Measurements from ENCODE around the gene SUN2. TPM values are rescaled to one million over a fixed set of nuclear protein-coding genes. Genes with fewer than 3 reads are reported as not detected.
"Not testable (repeated sequence)": the region's sequence is repeated elsewhere in the genome, so short reads cannot be mapped to it uniquely, and the experiment has no call there.

The SUN2 gene, protein sequence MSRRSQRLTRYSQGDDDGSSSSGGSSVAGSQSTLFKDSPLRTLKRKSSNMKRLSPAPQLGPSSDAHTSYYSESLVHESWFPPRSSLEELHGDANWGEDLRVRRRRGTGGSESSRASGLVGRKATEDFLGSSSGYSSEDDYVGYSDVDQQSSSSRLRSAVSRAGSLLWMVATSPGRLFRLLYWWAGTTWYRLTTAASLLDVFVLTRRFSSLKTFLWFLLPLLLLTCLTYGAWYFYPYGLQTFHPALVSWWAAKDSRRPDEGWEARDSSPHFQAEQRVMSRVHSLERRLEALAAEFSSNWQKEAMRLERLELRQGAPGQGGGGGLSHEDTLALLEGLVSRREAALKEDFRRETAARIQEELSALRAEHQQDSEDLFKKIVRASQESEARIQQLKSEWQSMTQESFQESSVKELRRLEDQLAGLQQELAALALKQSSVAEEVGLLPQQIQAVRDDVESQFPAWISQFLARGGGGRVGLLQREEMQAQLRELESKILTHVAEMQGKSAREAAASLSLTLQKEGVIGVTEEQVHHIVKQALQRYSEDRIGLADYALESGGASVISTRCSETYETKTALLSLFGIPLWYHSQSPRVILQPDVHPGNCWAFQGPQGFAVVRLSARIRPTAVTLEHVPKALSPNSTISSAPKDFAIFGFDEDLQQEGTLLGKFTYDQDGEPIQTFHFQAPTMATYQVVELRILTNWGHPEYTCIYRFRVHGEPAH
- 46.3 and 51.6 TPM in 2 replicates for total RNA-seq

DNA sequence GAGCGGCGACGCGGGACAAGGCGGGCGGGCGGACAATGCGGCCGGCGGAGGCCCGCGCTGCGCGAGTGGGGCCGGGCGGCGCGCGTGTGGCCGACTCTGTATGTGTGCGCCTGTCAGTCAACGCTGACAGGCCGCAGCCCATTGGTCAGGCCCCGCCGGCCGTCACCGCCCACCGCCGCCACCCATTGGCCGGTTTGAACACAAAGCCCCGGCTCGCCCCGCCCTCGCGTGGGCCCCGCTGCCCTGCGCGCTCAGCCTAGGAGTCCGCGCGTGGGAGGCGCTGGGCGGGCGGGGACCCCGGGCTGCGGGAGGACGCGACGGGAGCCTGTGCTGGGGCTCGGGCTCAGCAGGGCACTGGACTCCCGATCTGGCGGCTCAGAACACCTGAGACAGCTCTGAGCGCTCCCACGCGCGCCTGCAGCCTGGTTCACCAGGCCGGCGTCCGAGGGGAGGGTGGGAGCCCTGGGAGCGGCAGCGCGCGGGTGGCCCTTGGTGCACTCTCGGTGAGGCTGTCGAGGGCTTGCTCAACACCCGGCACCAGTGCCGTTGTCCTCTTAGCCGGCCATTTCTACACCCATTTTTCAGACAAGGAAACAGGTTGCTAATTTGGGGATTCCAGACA lies at the start of gene SUN2:
Gene SUN2 (minus strand): TSS at position 88 of the 622 bp plus-strand sequence. CDS start 3,370 bp downstream, outside the sequence.
- no peak for FAIRE-seq
- H3K27me3 ChIP-seq (ENCODE audit: control insufficient read depth, insufficient read depth, low read length) = no peaks in the 10 kb centered on the region
- peaks cover 9% of the 10 kb centered on the region for H3K36me3 ChIP-seq (ENCODE audit: control insufficient read depth, insufficient read depth, low read length)
- TF ChIP-seq, protein P1, sequence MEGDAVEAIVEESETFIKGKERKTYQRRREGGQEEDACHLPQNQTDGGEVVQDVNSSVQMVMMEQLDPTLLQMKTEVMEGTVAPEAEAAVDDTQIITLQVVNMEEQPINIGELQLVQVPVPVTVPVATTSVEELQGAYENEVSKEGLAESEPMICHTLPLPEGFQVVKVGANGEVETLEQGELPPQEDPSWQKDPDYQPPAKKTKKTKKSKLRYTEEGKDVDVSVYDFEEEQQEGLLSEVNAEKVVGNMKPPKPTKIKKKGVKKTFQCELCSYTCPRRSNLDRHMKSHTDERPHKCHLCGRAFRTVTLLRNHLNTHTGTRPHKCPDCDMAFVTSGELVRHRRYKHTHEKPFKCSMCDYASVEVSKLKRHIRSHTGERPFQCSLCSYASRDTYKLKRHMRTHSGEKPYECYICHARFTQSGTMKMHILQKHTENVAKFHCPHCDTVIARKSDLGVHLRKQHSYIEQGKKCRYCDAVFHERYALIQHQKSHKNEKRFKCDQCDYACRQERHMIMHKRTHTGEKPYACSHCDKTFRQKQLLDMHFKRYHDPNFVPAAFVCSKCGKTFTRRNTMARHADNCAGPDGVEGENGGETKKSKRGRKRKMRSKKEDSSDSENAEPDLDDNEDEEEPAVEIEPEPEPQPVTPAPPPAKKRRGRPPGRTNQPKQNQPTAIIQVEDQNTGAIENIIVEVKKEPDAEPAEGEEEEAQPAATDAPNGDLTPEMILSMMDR (IDR thresholded peaks at IDR 0.05; ENCODE audit: insufficient read depth, low read length, severe bottlenecking) = no peak
- peak; percentile 49 for DNase-seq (ENCODE audit: low read depth)
- H3K4me3 ChIP-seq (ENCODE audit: low read depth, low read length) = peak within 1 kb of the TSS; percentile 59

DNA sequence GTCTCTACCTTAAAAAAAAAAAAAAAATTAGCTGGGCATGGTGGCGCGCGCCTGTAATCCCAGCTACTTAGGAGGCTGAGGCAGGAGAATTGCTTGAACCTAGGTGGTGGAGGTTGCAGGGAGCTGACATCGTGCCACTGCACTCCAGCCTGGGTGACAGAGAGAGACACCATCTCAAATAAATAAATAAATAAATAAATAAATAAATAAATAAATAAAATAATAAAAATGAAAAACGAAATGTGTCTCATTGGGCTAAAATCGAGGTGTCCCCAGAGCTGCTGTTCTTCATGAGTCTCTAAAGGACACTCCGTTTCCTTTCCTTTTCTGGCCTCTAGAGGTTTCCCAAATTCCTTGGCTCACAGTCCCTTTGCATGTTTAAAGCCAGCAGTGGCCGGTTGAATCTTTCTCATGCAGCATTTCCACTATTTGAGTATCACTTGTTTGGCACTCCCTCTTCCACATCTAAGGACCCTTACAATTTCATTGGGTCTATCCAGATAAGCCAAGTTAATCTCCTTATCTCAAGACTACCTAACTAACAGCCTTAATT lies 49.3 kb upstream of the SUN2 start:
- not testable (repeated sequence) for FAIRE-seq; H3K36me3 ChIP-seq (ENCODE audit: control insufficient read depth, insufficient read depth, low read length); H3K27me3 ChIP-seq (ENCODE audit: control insufficient read depth, insufficient read depth, low read length); H3K4me3 ChIP-seq (ENCODE audit: low read depth, low read length); DNase-seq (ENCODE audit: low read depth)

DNA sequence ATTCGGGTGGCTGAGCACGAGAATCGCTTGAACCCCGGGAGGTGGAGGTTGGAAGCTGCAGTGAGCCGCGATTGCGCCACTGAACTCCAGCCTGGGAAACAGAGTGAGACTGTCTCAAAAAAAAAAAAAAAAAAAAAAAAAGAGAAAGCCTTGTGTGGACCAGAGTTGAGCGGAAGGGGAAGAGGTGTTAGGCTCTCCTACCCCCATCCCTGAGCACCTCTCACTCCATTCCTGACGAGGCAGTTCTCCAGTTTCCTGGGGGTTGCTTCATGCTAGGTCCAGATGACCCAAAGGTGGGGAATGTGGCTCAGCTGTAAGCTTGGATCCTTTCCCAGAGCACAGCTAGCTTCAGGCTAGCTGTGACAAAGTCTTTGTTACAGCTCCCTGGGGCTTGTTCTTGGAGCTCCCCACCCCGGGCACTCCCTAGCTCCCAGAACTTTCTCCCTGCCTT lies 46.9 kb upstream of the SUN2 start:
- TF ChIP-seq, protein P1 (IDR thresholded peaks at IDR 0.05; ENCODE audit: insufficient read depth, low read length, severe bottlenecking) = no peak
- no peaks in the 10 kb centered on the region for H3K36me3 ChIP-seq (ENCODE audit: control insufficient read depth, insufficient read depth, low read length)
- FAIRE-seq (no peak), DNase-seq (ENCODE audit: low read depth) (peak; percentile 98)
- H3K4me3 ChIP-seq (ENCODE audit: low read depth, low read length) = no peak overlapping the region
- no peaks in the 10 kb centered on the region for H3K27me3 ChIP-seq (ENCODE audit: control insufficient read depth, insufficient read depth, low read length)

DNA sequence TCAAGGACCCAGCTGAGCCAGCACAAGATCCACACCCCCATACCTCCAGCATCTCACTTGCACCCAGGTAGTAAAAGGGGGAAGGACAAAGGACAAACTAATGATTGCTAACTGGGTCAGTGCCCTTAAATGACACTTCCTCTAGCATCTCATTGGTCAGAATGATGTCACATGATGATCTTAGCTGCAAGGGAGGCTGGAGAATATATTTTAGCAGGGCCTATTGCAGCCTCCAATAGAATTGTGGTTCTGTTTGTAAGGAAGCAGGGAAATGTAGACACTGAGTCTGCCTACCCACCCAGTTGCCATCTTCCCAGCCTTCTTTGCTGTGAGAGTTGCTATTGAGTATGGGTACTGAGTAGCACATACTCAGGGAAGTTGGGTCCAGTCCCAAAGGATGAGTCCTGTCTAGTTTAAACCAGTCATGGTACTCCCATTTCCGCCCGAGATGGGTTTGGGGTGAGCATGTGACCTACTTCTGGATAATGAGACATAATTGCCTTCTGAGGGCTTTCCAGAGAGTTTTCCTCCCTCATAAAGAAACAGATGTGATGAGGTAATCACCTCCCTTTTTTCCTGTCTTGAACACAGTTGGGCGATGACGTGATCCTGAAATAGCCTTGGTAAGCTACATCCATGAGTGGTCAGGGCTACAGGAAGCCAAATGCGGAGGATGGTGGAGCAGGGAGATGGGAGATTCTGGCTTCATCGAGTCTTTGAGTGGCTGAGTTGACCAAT lies 43.6 kb upstream of the SUN2 start:
- TF ChIP-seq, protein P1 (IDR thresholded peaks at IDR 0.05; ENCODE audit: insufficient read depth, low read length, severe bottlenecking) = no peak
- peak; percentile 32 for FAIRE-seq

DNA sequence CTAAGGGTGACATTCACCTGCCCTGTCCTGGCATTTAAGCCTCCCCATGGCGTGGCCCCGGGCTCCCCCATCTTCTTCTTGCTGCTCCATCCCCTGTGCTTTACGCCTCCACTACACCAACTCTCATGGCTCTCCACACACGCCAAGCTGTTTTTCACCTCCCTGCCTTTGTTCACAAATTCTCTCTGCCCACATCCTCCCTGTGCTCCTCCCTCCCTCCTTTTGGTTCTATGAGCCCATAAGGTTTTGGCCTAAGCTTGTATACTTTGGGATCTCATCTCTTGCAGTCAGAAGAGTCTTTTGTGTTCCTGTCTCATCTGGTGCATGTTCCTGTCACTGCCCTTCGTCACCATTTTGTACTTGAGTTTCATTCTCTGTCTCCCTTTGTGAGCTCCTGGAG lies 42.7 kb upstream of the SUN2 start:
- no peaks in the 10 kb centered on the region for H3K27me3 ChIP-seq (ENCODE audit: control insufficient read depth, insufficient read depth, low read length)
- TF ChIP-seq, protein P1 (IDR thresholded peaks at IDR 0.05; ENCODE audit: insufficient read depth, low read length, severe bottlenecking) = no peak
- H3K4me3 ChIP-seq (ENCODE audit: low read depth, low read length) = no peak overlapping the region
- FAIRE-seq (no peak), DNase-seq (ENCODE audit: low read depth) (no peak)
- H3K36me3 ChIP-seq (ENCODE audit: control insufficient read depth, insufficient read depth, low read length) = no peaks in the 10 kb centered on the region

More for the DNA sequence above, 43.6 kb upstream of the SUN2 start:
- DNase-seq (ENCODE audit: low read depth) = peak; percentile 8
- Histone ChIP-seq H3K27me3 (ENCODE audit: control insufficient read depth, insufficient read depth, low read length) (no peaks in the 10 kb centered on the region), H3K36me3 (ENCODE audit: control insufficient read depth, insufficient read depth, low read length) (no peaks in the 10 kb centered on the region), H3K4me3 (ENCODE audit: low read depth, low read length) (no peak overlapping the region)

Measured in bronchial epithelial cell (primary cell).